Measurements from ENCODE around the gene RPLP1.

The RPLP1 gene

DNA sequence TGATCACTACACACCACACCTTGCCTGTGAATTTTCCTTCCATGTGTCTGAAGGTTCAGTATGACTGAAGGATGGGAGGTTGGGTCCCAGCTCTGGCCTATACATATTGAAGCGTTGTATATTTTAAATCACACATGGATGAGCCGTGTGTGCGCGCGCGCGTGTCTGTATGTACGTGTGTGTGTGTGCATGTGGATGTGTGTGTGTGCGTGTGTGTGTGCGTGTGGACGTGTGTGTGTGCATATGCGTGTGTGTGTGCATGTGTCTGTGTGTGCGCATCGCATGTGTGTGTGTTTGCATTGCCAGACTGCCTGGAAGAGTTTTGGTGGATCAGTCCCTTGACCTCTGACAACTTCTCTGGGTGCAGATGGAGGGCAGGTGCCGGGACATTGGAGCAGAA, 45.7 kb downstream of the RPLP1 start:
- Histone ChIP-seq H3K36me3 (no peaks in the 10 kb centered on the region), H3K27me3 (no peaks in the 10 kb centered on the region), H3K4me3 (ENCODE audit: low read depth, low read length) (no peak overlapping the region), H3K9me3 (no peaks in the 10 kb centered on the region), H3K4me1 (no peaks in the 10 kb centered on the region)
- DNase-seq = no peak
- TF ChIP-seq, protein P1, sequence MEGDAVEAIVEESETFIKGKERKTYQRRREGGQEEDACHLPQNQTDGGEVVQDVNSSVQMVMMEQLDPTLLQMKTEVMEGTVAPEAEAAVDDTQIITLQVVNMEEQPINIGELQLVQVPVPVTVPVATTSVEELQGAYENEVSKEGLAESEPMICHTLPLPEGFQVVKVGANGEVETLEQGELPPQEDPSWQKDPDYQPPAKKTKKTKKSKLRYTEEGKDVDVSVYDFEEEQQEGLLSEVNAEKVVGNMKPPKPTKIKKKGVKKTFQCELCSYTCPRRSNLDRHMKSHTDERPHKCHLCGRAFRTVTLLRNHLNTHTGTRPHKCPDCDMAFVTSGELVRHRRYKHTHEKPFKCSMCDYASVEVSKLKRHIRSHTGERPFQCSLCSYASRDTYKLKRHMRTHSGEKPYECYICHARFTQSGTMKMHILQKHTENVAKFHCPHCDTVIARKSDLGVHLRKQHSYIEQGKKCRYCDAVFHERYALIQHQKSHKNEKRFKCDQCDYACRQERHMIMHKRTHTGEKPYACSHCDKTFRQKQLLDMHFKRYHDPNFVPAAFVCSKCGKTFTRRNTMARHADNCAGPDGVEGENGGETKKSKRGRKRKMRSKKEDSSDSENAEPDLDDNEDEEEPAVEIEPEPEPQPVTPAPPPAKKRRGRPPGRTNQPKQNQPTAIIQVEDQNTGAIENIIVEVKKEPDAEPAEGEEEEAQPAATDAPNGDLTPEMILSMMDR (IDR thresholded peaks at IDR 0.05; ENCODE audit: low read depth, low read length) = no peak

GRCh38 chr15:69498987-69499386, 46.4 kb downstream of the RPLP1 start:
- H3K36me3 ChIP-seq = no peaks in the 10 kb centered on the region
- TF ChIP-seq, protein P1 (IDR thresholded peaks at IDR 0.05; ENCODE audit: low read depth, low read length) = no peak
- no peak overlapping the region for H3K4me3 ChIP-seq (ENCODE audit: low read depth, low read length)
- no peak for DNase-seq
- no peaks in the 10 kb centered on the region for H3K4me1 ChIP-seq
- no peaks in the 10 kb centered on the region for H3K9me3 ChIP-seq
- no peaks in the 10 kb centered on the region for H3K27me3 ChIP-seq

GRCh38 chr15:69499521-69500211, 47.0 kb downstream of the RPLP1 start:
- Histone ChIP-seq H3K27me3 (no peaks in the 10 kb centered on the region), H3K4me1 (no peaks in the 10 kb centered on the region)
- TF ChIP-seq, protein P1 (IDR thresholded peaks at IDR 0.05; ENCODE audit: low read depth, low read length) = no peak

GRCh38 chr15:69500339-69500738, 47.7 kb downstream of the RPLP1 start:
- Histone ChIP-seq H3K27me3 (no peaks in the 10 kb centered on the region), H3K36me3 (no peaks in the 10 kb centered on the region), H3K4me1 (no peaks in the 10 kb centered on the region), H3K4me3 (ENCODE audit: low read depth, low read length) (no peak overlapping the region), H3K9me3 (no peaks in the 10 kb centered on the region)
- TF ChIP-seq, protein P1 (IDR thresholded peaks at IDR 0.05; ENCODE audit: low read depth, low read length) = no peak
- DNase-seq = no peak

More at GRCh38 chr15:69499521-69500211, 47.0 kb downstream of the RPLP1 start:
- H3K4me3 ChIP-seq (ENCODE audit: low read depth, low read length) = no peak overlapping the region
- DNase-seq = no peak
- H3K36me3 ChIP-seq = no peaks in the 10 kb centered on the region
- no peaks in the 10 kb centered on the region for H3K9me3 ChIP-seq

GRCh38 chr15:69501456-69501855, 48.8 kb downstream of the RPLP1 start:
- H3K36me3 ChIP-seq = no peaks in the 10 kb centered on the region
- no peak overlapping the region for H3K4me3 ChIP-seq (ENCODE audit: low read depth, low read length)
- TF ChIP-seq, protein P1 (IDR thresholded peaks at IDR 0.05; ENCODE audit: low read depth, low read length) = no peak
- H3K27me3 ChIP-seq = no peaks in the 10 kb centered on the region
- no peaks in the 10 kb centered on the region for H3K4me1 ChIP-seq
- no peaks in the 10 kb centered on the region for H3K9me3 ChIP-seq
- no peak for DNase-seq

GRCh38 chr15:69502470-69503045, 49.9 kb downstream of the RPLP1 start:
- Histone ChIP-seq H3K36me3 (no peaks in the 10 kb centered on the region), H3K4me1 (no peaks in the 10 kb centered on the region), H3K4me3 (ENCODE audit: low read depth, low read length) (no peak overlapping the region), H3K27me3 (no peaks in the 10 kb centered on the region), H3K9me3 (no peaks in the 10 kb centered on the region)
- TF ChIP-seq, protein P1 (IDR thresholded peaks at IDR 0.05; ENCODE audit: low read depth, low read length) = peak; percentile 26
- no peak for DNase-seq
